ENCODE data around the gene GPR82. TPM values are rescaled to one million over a fixed set of nuclear protein-coding genes. Genes with fewer than 3 reads are reported as not detected.

GPR82 gene
- total RNA-seq, 1 experiment from 2014 or later = not detected

DNA sequence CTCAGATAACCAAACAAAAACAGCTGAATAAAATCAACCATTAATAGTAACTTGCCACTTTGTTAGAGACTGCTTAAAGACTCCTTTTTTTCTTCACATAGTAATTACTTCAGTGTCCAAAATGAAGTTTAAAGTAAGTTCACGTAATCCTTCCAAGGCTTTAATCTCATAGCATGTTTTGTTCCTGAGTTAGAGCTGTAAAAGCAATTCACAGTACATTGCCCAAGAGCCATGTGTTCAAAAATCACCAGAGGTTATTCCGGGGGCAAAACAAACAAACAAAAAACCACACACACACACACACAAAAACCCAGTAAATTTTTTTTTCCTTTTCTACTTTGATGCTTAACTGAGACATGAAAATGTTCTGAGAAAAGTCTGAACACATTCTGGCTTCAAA, 6.1 kb downstream of the GPR82 start:
- H3K27me3 ChIP-seq (ENCODE audit: insufficient read depth, low read length) = no peaks in the 10 kb centered on the region
- H4K20me1 ChIP-seq (ENCODE audit: insufficient read depth) = no peaks in the 10 kb centered on the region
- no TSS peak for BruUV-seq (replicated peaks)
- H3K4me1 ChIP-seq (ENCODE audit: control insufficient read depth in 1 of 2, insufficient read depth in 2 of 2, low read length in 2 of 2) = no peaks in the 10 kb centered on the region
- CTCF ChIA-PET = no interaction called here
- no peaks in the 10 kb centered on the region for H3K9me3 ChIP-seq (ENCODE audit: control insufficient read depth in 1 of 2, insufficient read depth in 1 of 2, low read depth in 1 of 2, low read length in 2 of 2)
- H3K36me3 ChIP-seq (ENCODE audit: control insufficient read depth in 1 of 2, insufficient read depth in 2 of 2, low read length in 2 of 2) = no peaks in the 10 kb centered on the region
- no peak for DNase-seq (ENCODE audit: low read depth, low spot score)
- no peak overlapping the region for H3K27ac ChIP-seq (ENCODE audit: low read depth, low read length)
- POLR2A ChIA-PET = no interaction called here
- TF ChIP-seq TCF7L2 (IDR thresholded peaks at IDR 0.05; ENCODE audit: borderline replicate concordance, extremely low read depth, insufficient read depth, insufficient read length) = no peak
- no peak for TF ChIP-seq JUND (IDR thresholded peaks at IDR 0.05)
- TF ChIP-seq, protein P1, sequence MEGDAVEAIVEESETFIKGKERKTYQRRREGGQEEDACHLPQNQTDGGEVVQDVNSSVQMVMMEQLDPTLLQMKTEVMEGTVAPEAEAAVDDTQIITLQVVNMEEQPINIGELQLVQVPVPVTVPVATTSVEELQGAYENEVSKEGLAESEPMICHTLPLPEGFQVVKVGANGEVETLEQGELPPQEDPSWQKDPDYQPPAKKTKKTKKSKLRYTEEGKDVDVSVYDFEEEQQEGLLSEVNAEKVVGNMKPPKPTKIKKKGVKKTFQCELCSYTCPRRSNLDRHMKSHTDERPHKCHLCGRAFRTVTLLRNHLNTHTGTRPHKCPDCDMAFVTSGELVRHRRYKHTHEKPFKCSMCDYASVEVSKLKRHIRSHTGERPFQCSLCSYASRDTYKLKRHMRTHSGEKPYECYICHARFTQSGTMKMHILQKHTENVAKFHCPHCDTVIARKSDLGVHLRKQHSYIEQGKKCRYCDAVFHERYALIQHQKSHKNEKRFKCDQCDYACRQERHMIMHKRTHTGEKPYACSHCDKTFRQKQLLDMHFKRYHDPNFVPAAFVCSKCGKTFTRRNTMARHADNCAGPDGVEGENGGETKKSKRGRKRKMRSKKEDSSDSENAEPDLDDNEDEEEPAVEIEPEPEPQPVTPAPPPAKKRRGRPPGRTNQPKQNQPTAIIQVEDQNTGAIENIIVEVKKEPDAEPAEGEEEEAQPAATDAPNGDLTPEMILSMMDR (IDR thresholded peaks at IDR 0.05 in 2 of 3, conservative IDR thresholded peaks at IDR 0.05 in 1 of 3; ENCODE audit: borderline replicate concordance in 1 of 3, insufficient read depth in 1 of 3, low read depth in 2 of 3, low read length in 2 of 3) = no peak
- TF ChIP-seq POLR2A (IDR thresholded peaks at IDR 0.05; ENCODE audit: borderline replicate concordance, extremely low read depth, insufficient read depth, insufficient read length) = no peak
- no peak for TF ChIP-seq ZFX (IDR thresholded peaks at IDR 0.05)
- ATAC-seq = no peak
- H3K4me3 ChIP-seq (replicated peaks in 1 of 2; ENCODE audit: low read depth in 1 of 2, low read length in 2 of 2) = no peak overlapping the region
- RAD21 ChIA-PET (ENCODE audit: low non-redundant PET in 1 of 2, low total read pairs in 2 of 2, uncharacterized antibody in 2 of 2, unreplicated experiment in 2 of 2) = no interaction called here
- H3K9me2 ChIP-seq (ENCODE audit: insufficient read depth) = no peaks in the 10 kb centered on the region
- H3K79me2 ChIP-seq (ENCODE audit: insufficient read depth, low read length) = no peaks in the 10 kb centered on the region
- H3K9ac ChIP-seq (ENCODE audit: low read length) = no peak overlapping the region
- intact Hi-C loops (cut with micrococcal nuclease) = no loop called here
- no peak overlapping the region for H3K4me2 ChIP-seq (ENCODE audit: low read length)
- no peak overlapping the region for H2AFZ ChIP-seq (ENCODE audit: low read depth, low read length, poor library complexity, severe bottlenecking)

DNA sequence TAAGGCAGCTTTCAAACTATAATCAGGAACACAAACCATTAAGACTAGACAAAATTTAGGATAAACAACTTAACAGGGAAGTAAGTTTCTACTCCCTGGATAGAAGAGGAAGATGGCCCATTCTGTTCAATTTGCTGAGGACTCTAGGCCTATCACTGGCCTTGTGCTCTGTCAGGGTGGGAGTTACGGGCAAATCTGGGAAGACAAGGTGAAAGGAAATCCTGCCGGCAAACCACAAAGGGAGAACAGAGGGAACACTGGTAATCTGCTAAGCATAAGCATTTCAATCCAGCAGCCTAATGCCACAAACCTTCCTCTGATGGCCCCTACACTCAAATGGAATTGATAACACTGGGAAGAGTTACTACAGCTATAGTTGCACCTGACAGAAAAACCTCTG, 8.3 kb downstream of the GPR82 start:
- no peak overlapping the region for H3K9ac ChIP-seq (ENCODE audit: low read length)
- DNase-seq (ENCODE audit: low read depth, low spot score) (no peak), ATAC-seq (no peak)
- no peaks in the 10 kb centered on the region for H3K27me3 ChIP-seq (ENCODE audit: insufficient read depth, low read length)
- no peaks in the 10 kb centered on the region for H4K20me1 ChIP-seq (ENCODE audit: insufficient read depth)
- no peaks in the 10 kb centered on the region for H3K4me1 ChIP-seq (ENCODE audit: control insufficient read depth in 1 of 2, insufficient read depth in 2 of 2, low read length in 2 of 2)
- no peaks in the 10 kb centered on the region for H3K9me3 ChIP-seq (ENCODE audit: control insufficient read depth in 1 of 2, insufficient read depth in 1 of 2, low read depth in 1 of 2, low read length in 2 of 2)
- intact Hi-C loops (cut with micrococcal nuclease) = no loop called here
- POLR2A ChIA-PET = no interaction called here
- H3K36me3 ChIP-seq (ENCODE audit: control insufficient read depth in 1 of 2, insufficient read depth in 2 of 2, low read length in 2 of 2) = no peaks in the 10 kb centered on the region
- H3K27ac ChIP-seq (ENCODE audit: low read depth, low read length) = no peak overlapping the region
- RAD21 ChIA-PET (ENCODE audit: low non-redundant PET in 1 of 2, low total read pairs in 2 of 2, uncharacterized antibody in 2 of 2, unreplicated experiment in 2 of 2) = no interaction called here
- CTCF ChIA-PET = no interaction called here
- no peak overlapping the region for H2AFZ ChIP-seq (ENCODE audit: low read depth, low read length, poor library complexity, severe bottlenecking)
- no TSS peak for BruUV-seq (replicated peaks)
- no peaks in the 10 kb centered on the region for H3K79me2 ChIP-seq (ENCODE audit: insufficient read depth, low read length)
- H3K4me3 ChIP-seq (replicated peaks in 1 of 2; ENCODE audit: low read depth in 1 of 2, low read length in 2 of 2) = no peak overlapping the region
- H3K4me2 ChIP-seq (ENCODE audit: low read length) = no peak overlapping the region
- TF ChIP-seq ZFX (IDR thresholded peaks at IDR 0.05) (no peak), SP1 (IDR thresholded peaks at IDR 0.05; ENCODE audit: low read depth) (no peak), CBX3 (IDR thresholded peaks at IDR 0.05; ENCODE audit: low read depth) (no peak), JUND (IDR thresholded peaks at IDR 0.05) (no peak), FOSL1 (IDR thresholded peaks at IDR 0.05; ENCODE audit: low read depth) (no peak), YY1 (IDR thresholded peaks at IDR 0.05; ENCODE audit: extremely low read depth, insufficient replicate concordance, low read depth, low read length) (no peak), SIN3A (IDR thresholded peaks at IDR 0.05; ENCODE audit: low read depth) (no peak), POLR2A (IDR thresholded peaks at IDR 0.05; ENCODE audit: borderline replicate concordance, extremely low read depth, insufficient read depth, insufficient read length) (no peak), CEBPB (IDR thresholded peaks at IDR 0.05; ENCODE audit: low read depth) (no peak), POLR2AphosphoS5 (IDR thresholded peaks at IDR 0.05; ENCODE audit: low read depth, low read length) (no peak)
- TF ChIP-seq, protein P2, sequence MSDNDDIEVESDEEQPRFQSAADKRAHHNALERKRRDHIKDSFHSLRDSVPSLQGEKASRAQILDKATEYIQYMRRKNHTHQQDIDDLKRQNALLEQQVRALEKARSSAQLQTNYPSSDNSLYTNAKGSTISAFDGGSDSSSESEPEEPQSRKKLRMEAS (IDR thresholded peaks at IDR 0.05) = no peak
- TF ChIP-seq, protein P1 (IDR thresholded peaks at IDR 0.05 in 2 of 3, conservative IDR thresholded peaks at IDR 0.05 in 1 of 3; ENCODE audit: borderline replicate concordance in 1 of 3, insufficient read depth in 1 of 3, low read depth in 2 of 3, low read length in 2 of 3) = no peak
- no peaks in the 10 kb centered on the region for H3K9me2 ChIP-seq (ENCODE audit: insufficient read depth)
